B cell (primary cell): ENCODE results near the gene TIMM10. TPM values are rescaled to one million over a fixed set of nuclear protein-coding genes. Genes with fewer than 3 reads are reported as not detected.

Source experiments
- ATAC-seq: fragments of 200-7000 bp; cut with Tn5 transposase; one replicate; pipeline ENCODE4 v1.10.0; 2021; ENCODE audit warnings: low read depth, mild to moderate bottlenecking, moderate number of reproducible peaks, moderate library complexity
- CTCF ChIA-PET: fragments of 350-600 bp; sonication (Branson Sonifier 250); formaldehyde crosslinking; loops from one replicate; lab custom pipeline; 2021; ENCODE audit warnings: antibody characterized with exemption, inconsistent platforms; lab: Charles Lee
- POLR2A ChIA-PET: fragments of 350-600 bp; sonication (Branson Sonifier 250); formaldehyde crosslinking; loops from one replicate; lab custom pipeline; 2021; ENCODE audit warnings: antibody characterized with exemption; lab: Charles Lee
- DNase-seq: peaks from one replicate; pipeline ENCODE4 v3.0.0; 2013
- H2AFZ ChIP-seq: 2 replicates; pipeline ENCODE4 v1.6.1; 2012; ENCODE audit warnings: mild to moderate bottlenecking, low read depth, low read length; ENCODE audit not compliant: insufficient read depth, poor library complexity, severe bottlenecking
- H3K27ac ChIP-seq, 2 donors: 1 replicate in 1 of 2; 2 replicates in 1 of 2; pipeline ENCODE4 v1.5.1; 2012 to 2013; ENCODE audit warnings: low read length in 2 of 2, mild to moderate bottlenecking in 2 of 2, moderate library complexity in 1 of 2
- H3K27me3 ChIP-seq, 4 experiments: fragments of 200-600 bp in 1 of 4; sonication (generic) in 1 of 4; replicated peaks in 1 of 4; 1 replicate in 2 of 4; 2 replicates in 2 of 4; pipeline versions ENCODE4 v1.6.1 to v1.7.0; 2013 to 2016; ENCODE audit warnings: low read length in 3 of 4, mild to moderate bottlenecking in 2 of 4, mixed read lengths in 1 of 4, moderate library complexity in 1 of 4; ENCODE audit not compliant: insufficient read depth in 4 of 4, control insufficient read depth in 3 of 4; ENCODE audit errors: control extremely low read depth in 1 of 4
- H3K36me3 ChIP-seq, 2 experiments: replicated peaks in 1 of 2; 1 replicate in 1 of 2; 2 replicates in 1 of 2; pipeline versions ENCODE4 v1.6.1 to v1.7.1; 2013; ENCODE audit warnings: low read length in 1 of 2; ENCODE audit not compliant: insufficient read depth in 2 of 2, control insufficient read depth in 1 of 2; ENCODE audit errors: control extremely low read depth in 1 of 2, extremely low read depth in 1 of 2
- H3K4me1 ChIP-seq, 2 donors: fragments of 200-600 bp in 1 of 2; sonication (generic) in 1 of 2; 1 replicate in 1 of 2; 2 replicates in 1 of 2; pipeline versions ENCODE4 v1.5.1 to v1.6.1; 2013 to 2017; ENCODE audit warnings: low read length in 2 of 2; ENCODE audit not compliant: control insufficient read depth in 2 of 2, insufficient read depth in 2 of 2
- H3K4me2 ChIP-seq: replicated peaks from 2 replicates; pipeline ENCODE3; 2012; ENCODE audit warnings: mild to moderate bottlenecking, low read depth, low read length; ENCODE audit not compliant: poor library complexity, severe bottlenecking
- H3K4me3 ChIP-seq, 5 experiments: fragments of 200-600 bp in 1 of 5; sonication (generic) in 1 of 5; 1 replicate in 3 of 5; 2 replicates in 2 of 5; pipeline versions ENCODE4 v1.5.1 to v1.7.0; 2011 to 2016; ENCODE audit warnings: low read length in 4 of 5, mild to moderate bottlenecking in 4 of 5, low read depth in 2 of 5, control low read depth in 1 of 5, moderate library complexity in 1 of 5; ENCODE audit not compliant: insufficient read depth in 1 of 5; ENCODE audit errors: control extremely low read depth in 1 of 5, extremely low read depth in 1 of 5
- H3K79me2 ChIP-seq: fragments of 200-600 bp; sonication (generic); one replicate; pipeline ENCODE4 v1.6.0; 2016; ENCODE audit warnings: low read length; ENCODE audit not compliant: control insufficient read depth, insufficient read depth
- H3K9ac ChIP-seq: fragments of 200-600 bp; sonication (generic); 2 replicates; pipeline ENCODE4 v1.6.1; 2017; ENCODE audit warnings: mild to moderate bottlenecking, low read length, moderate library complexity
- H3K9me3 ChIP-seq, 3 donors: one replicate each; pipeline versions ENCODE4 v1.6.1 to v1.7.1; 2013; ENCODE audit warnings: low read length in 2 of 3; ENCODE audit not compliant: control insufficient read depth in 2 of 3, insufficient read depth in 1 of 3; ENCODE audit errors: control extremely low read depth in 1 of 3
- H4K20me1 ChIP-seq: 2 replicates; pipeline ENCODE4 v1.6.0; 2012; ENCODE audit warnings: mild to moderate bottlenecking, low read length; ENCODE audit not compliant: insufficient read depth, control insufficient read depth, poor library complexity, severe bottlenecking
- H3K27ac Mint-ChIP-seq: one replicate; pipeline ENCODE4 v1.8.0; 2021; ENCODE audit warnings: mixed read lengths
- H3K27me3 Mint-ChIP-seq: one replicate; pipeline ENCODE4 v1.8.0; 2021; ENCODE audit warnings: mixed read lengths
- H3K4me1 Mint-ChIP-seq: one replicate; pipeline ENCODE4 v1.8.0; 2021; ENCODE audit warnings: mixed read lengths
- H3K4me3 Mint-ChIP-seq: one replicate; pipeline ENCODE4 v1.8.0; 2021; ENCODE audit warnings: mixed read lengths
- H3K9me3 Mint-ChIP-seq: one replicate; pipeline ENCODE4 v1.8.0; 2022; ENCODE audit warnings: mixed read lengths; ENCODE audit not compliant: insufficient read depth
- CTCF ChIP-seq: fragments of 200-600 bp; IDR thresholded peaks from one replicate; pipeline ENCODE4 v1.8.0; 2022; ENCODE audit warnings: antibody characterized with exemption, mild to moderate bottlenecking
- EZH2 ChIP-seq: IDR thresholded peaks from 2 replicates; pipeline ENCODE4 v1.6.1; 2012; ENCODE audit warnings: borderline replicate concordance, low read depth, mild to moderate bottlenecking, moderate library complexity, low read length; ENCODE audit not compliant: insufficient read depth, poor library complexity, severe bottlenecking
- WGBS: methylation state at CpG from one replicate; pipeline ENCODE4 v1.1.5; 2013; ENCODE audit warnings: missing lambda C conversion rate; ENCODE audit not compliant: insufficient coverage; 5-methylcytosine and 5-hydroxymethylcytosine counted together
- intact Hi-C: fragments of 100-400 bp; cut with micrococcal nuclease; formaldehyde crosslinking; loops from one replicate; pipeline ENCODE4 v1.10.0; 2022
- polyA plus RNA-seq: library from polyadenylated mRNA; depleted of rRNA; stranded (reverse); fragments of >200 nt; gene quantifications from 2 replicates; pipeline ENCODE4 v1.2.3, GENCODE V29; 2012
- total RNA-seq, 2 donors: library from RNA; stranded (reverse); fragments of 120-200 nt in 1 of 2; gene quantifications; 1 replicate in 1 of 2; 2 replicates in 1 of 2; pipeline versions ENCODE4 v1.2.3 to v1.2.4, GENCODE V29; 2013 to 2022

TIMM10 gene
- total and polyA plus RNA-seq, 2 donors (not counting 1 experiment from before 2014, with no cell fraction given): 36.5 to 39.6 TPM

GRCh38 chr11:57521116-57521515 is 9.4 kb downstream of the TIMM10 start:
- peaks cover 2% of the 10 kb centered on the region for H3K4me1 Mint-ChIP-seq
- H3K36me3 ChIP-seq: no peaks in the 10 kb centered on the region
- no peaks in the 10 kb centered on the region for H4K20me1 ChIP-seq
- ATAC-seq: no peak
- H3K27me3 Mint-ChIP-seq: no peaks in the 10 kb centered on the region
- ChIA-PET CTCF (interaction anchor here (0.8 to 3.6 kb wide), 5 partner anchors 22 to 90 kb away, joined by 3 to 24 read pairs (median 4); no protein-coding TSS in a partner anchor), POLR2A (no interaction called here)
- no peak overlapping the region for H3K27ac Mint-ChIP-seq
- peaks cover 1 to 2% of the 10 kb centered on the region in 2 donors for H3K4me1 ChIP-seq
- H3K27me3 ChIP-seq: no peaks in the 10 kb centered on the region
- no peaks in the 10 kb centered on the region for H3K79me2 ChIP-seq
- H3K9me3 ChIP-seq: no peaks in the 10 kb centered on the region
- no peak overlapping the region for H3K4me2 ChIP-seq
- H3K4me3 ChIP-seq: no peak overlapping the region
- no peak overlapping the region for H3K4me3 Mint-ChIP-seq
- DNase-seq: no peak
- no peaks in the 10 kb centered on the region for H3K9me3 Mint-ChIP-seq
- intact Hi-C loops: no loop called here
- H2AFZ ChIP-seq: no peak overlapping the region
- H3K27ac ChIP-seq: no peak overlapping the region
- TF ChIP-seq CTCF: no peak
- TF ChIP-seq EZH2: no peak
- no CpG with 5 or more reads among the region's 2 CpGs for WGBS
- H3K9ac ChIP-seq: no peak overlapping the region

GRCh38 chr11:57516061-57516443 is 14.5 kb downstream of the TIMM10 start:
- Histone ChIP-seq H4K20me1 (no peaks in the 10 kb centered on the region), H3K9me3 (no peaks in the 10 kb centered on the region), H3K4me3 (peak overlapping the region in 4 of 5 experiments; percentile 60 to 93 (median 82)), H3K4me1 (peaks cover 6 to 22% of the 10 kb centered on the region in 2 donors), H2AFZ (peak overlapping the region; percentile 98), H3K4me2 (peak overlapping the region; percentile 97), H3K79me2 (no peaks in the 10 kb centered on the region), H3K9ac (peak overlapping the region; percentile 81), H3K27me3 (no peaks in the 10 kb centered on the region), H3K36me3 (no peaks in the 10 kb centered on the region), H3K27ac (peak overlapping the region in 1 of 2 donors; percentile 34)
- ATAC-seq: no peak
- Mint-ChIP-seq H3K27ac (peak overlapping the region; percentile 67), H3K4me1 (peaks cover 30% of the 10 kb centered on the region), H3K27me3 (no peaks in the 10 kb centered on the region), H3K4me3 (peak overlapping the region; percentile 97), H3K9me3 (no peaks in the 10 kb centered on the region)
- intact Hi-C loops: loop anchor here (5.0 kb wide), 1 partner anchor 34 kb away; no protein-coding TSS in a partner anchor
- no peak for DNase-seq
- TF ChIP-seq CTCF: no peak
- TF ChIP-seq EZH2: no peak
- 0% methylated on average over 2 of the region's 5 CpGs for WGBS
- ChIA-PET CTCF (interaction anchor here (0.7 to 6.6 kb wide), 7 partner anchors 11 to 128 kb away, joined by 3 to 98 read pairs (median 6); partner anchors contain the start of gene TIMM10), POLR2A (interaction anchor here (0.6 to 1.3 kb wide), 4 partner anchors 11 to 360 kb away, joined by 3 to 4 read pairs (median 3); no protein-coding TSS in a partner anchor)
